ENCODE data around the gene CARD11.
A peak's percentile ranks its signal among the peaks of the same experiment; 100 is the strongest.

CARD11 gene

GRCh38 chr7:3043544-3044371 lies at the start of gene CARD11:
TSS of gene CARD11 (minus strand) at chr7:3043867. CDS start at chr7:2958506, 85,361 bp downstream.
- H3K36me3 ChIP-seq = no peaks in the 10 kb centered on the region
- no peaks in the 10 kb centered on the region for H4K20me1 ChIP-seq
- H3K4me1 ChIP-seq = peaks cover 42% of the 10 kb centered on the region
- no peak for TF ChIP-seq Cebpa-rat (IDR thresholded peaks at IDR 0.05)
- peak within 1 kb of the TSS; percentile 71 for H3K27ac ChIP-seq
- peak within 1 kb of the TSS; percentile 96 for H3K4me2 ChIP-seq
- H3K4me3 ChIP-seq = peak within 1 kb of the TSS; percentile 67
- H3K27me3 ChIP-seq = no peaks in the 10 kb centered on the region
- peaks cover 27% of the 10 kb centered on the region for H3K9me3 ChIP-seq
- peak within 1 kb of the TSS; percentile 73 for H3K9ac ChIP-seq

GRCh38 chr7:3092468-3092867 lies 48.8 kb upstream of the CARD11 start:
- no peak for TF ChIP-seq Cebpa-rat (IDR thresholded peaks at IDR 0.05)
- no peaks in the 10 kb centered on the region for H4K20me1 ChIP-seq
- H3K4me3 ChIP-seq = no peak overlapping the region
- no peaks in the 10 kb centered on the region for H3K27me3 ChIP-seq
- peak overlapping the region; percentile 81 for H3K27ac ChIP-seq
- no peak overlapping the region for H3K9ac ChIP-seq
- peaks cover 12% of the 10 kb centered on the region for H3K9me3 ChIP-seq
- H3K4me1 ChIP-seq = peaks cover 93% of the 10 kb centered on the region
- H3K4me2 ChIP-seq = peak overlapping the region; percentile 90
- H3K36me3 ChIP-seq = peaks cover 4% of the 10 kb centered on the region; the same call in 1 of the 2 replicates

GRCh38 chr7:3091631-3092030 lies 48.0 kb upstream of the CARD11 start:
- Histone ChIP-seq H3K27ac (peak overlapping the region; percentile 81), H4K20me1 (no peaks in the 10 kb centered on the region), H3K27me3 (no peaks in the 10 kb centered on the region), H3K9me3 (peaks cover 4% of the 10 kb centered on the region; the same call in 1 of the 2 replicates), H3K4me1 (peaks cover 98% of the 10 kb centered on the region), H3K4me3 (0 out of 2 replicates have a peak overlapping the region, but pooled peaks have one; percentile 16), H3K4me2 (peak overlapping the region; percentile 90), H3K9ac (peak overlapping the region; percentile 67), H3K36me3 (peaks cover under 1% of the 10 kb centered on the region; the same call in 1 of the 2 replicates)
- no peak for TF ChIP-seq Cebpa-rat (IDR thresholded peaks at IDR 0.05)

- peak overlapping the region; percentile 81; the same call in 1 of the 2 replicates for H3K27ac ChIP-seq
- no peak for TF ChIP-seq Cebpa-rat (IDR thresholded peaks at IDR 0.05)
- no peaks in the 10 kb centered on the region for H3K36me3 ChIP-seq
- H3K9me3 ChIP-seq = peaks cover 3% of the 10 kb centered on the region
- no peaks in the 10 kb centered on the region for H3K27me3 ChIP-seq
- H3K4me1 ChIP-seq = peaks cover 86% of the 10 kb centered on the region
- H3K4me3 ChIP-seq = no peak overlapping the region
- H3K4me2 ChIP-seq = peak overlapping the region; percentile 90
- H3K9ac ChIP-seq = no peak overlapping the region
- H4K20me1 ChIP-seq = no peaks in the 10 kb centered on the region
Measured at GRCh38 chr7:3089493-3089892, 45.8 kb upstream of the CARD11 start.

- Histone ChIP-seq H3K4me2 (peak overlapping the region; percentile 90), H3K4me1 (peaks cover 86% of the 10 kb centered on the region), H3K27me3 (no peaks in the 10 kb centered on the region), H3K9ac (peak overlapping the region; percentile 21), H3K27ac (peak overlapping the region; percentile 57), H3K36me3 (no peaks in the 10 kb centered on the region), H3K9me3 (peaks cover 20% of the 10 kb centered on the region), H3K4me3 (no peak overlapping the region), H4K20me1 (no peaks in the 10 kb centered on the region)
- TF ChIP-seq Cebpa-rat (IDR thresholded peaks at IDR 0.05) = no peak
Measured at GRCh38 chr7:3087243-3087755, 43.6 kb upstream of the CARD11 start.

- peak overlapping the region; percentile 63 for H3K4me2 ChIP-seq
- no peaks in the 10 kb centered on the region for H4K20me1 ChIP-seq
- H3K9me3 ChIP-seq = peaks cover 40% of the 10 kb centered on the region
- TF ChIP-seq Cebpa-rat (IDR thresholded peaks at IDR 0.05) = no peak
- H3K27me3 ChIP-seq = no peaks in the 10 kb centered on the region
- H3K9ac ChIP-seq = no peak overlapping the region
- H3K27ac ChIP-seq = peak overlapping the region; percentile 56
- 0 out of 2 replicates have a peak overlapping the region, but pooled peaks have one; percentile 9 for H3K4me3 ChIP-seq
- H3K36me3 ChIP-seq = no peaks in the 10 kb centered on the region
- peaks cover 85% of the 10 kb centered on the region for H3K4me1 ChIP-seq
Measured at GRCh38 chr7:3083350-3083749, 39.7 kb upstream of the CARD11 start.

GRCh38 chr7:3082831-3083230 lies 39.2 kb upstream of the CARD11 start:
- no peaks in the 10 kb centered on the region for H4K20me1 ChIP-seq
- H3K36me3 ChIP-seq = no peaks in the 10 kb centered on the region
- TF ChIP-seq Cebpa-rat (IDR thresholded peaks at IDR 0.05) = no peak
- H3K4me2 ChIP-seq = peak overlapping the region; percentile 63
- H3K4me1 ChIP-seq = peaks cover 85% of the 10 kb centered on the region
- H3K9me3 ChIP-seq = peaks cover 40% of the 10 kb centered on the region
- 0 out of 2 replicates have a peak overlapping the region, but pooled peaks have one; percentile 9 for H3K4me3 ChIP-seq
- H3K9ac ChIP-seq = no peak overlapping the region
- H3K27me3 ChIP-seq = no peaks in the 10 kb centered on the region
- peak overlapping the region; percentile 56 for H3K27ac ChIP-seq

GRCh38 chr7:3082386-3082785 lies 38.7 kb upstream of the CARD11 start:
- Histone ChIP-seq H3K9me3 (peaks cover 43% of the 10 kb centered on the region), H3K27ac (peak overlapping the region; percentile 56), H3K27me3 (no peaks in the 10 kb centered on the region), H3K4me3 (no peak overlapping the region), H3K4me2 (peak overlapping the region; percentile 63), H4K20me1 (no peaks in the 10 kb centered on the region), H3K9ac (no peak overlapping the region), H3K36me3 (no peaks in the 10 kb centered on the region), H3K4me1 (peaks cover 85% of the 10 kb centered on the region)
- TF ChIP-seq Cebpa-rat (IDR thresholded peaks at IDR 0.05) = peak; percentile 95

GRCh38 chr7:3080106-3080505 lies 36.4 kb upstream of the CARD11 start:
- TF ChIP-seq Cebpa-rat (IDR thresholded peaks at IDR 0.05) = no peak
- H3K4me1 ChIP-seq = peaks cover 74% of the 10 kb centered on the region
- no peak overlapping the region for H3K27ac ChIP-seq
- no peak overlapping the region for H3K4me2 ChIP-seq
- no peak overlapping the region for H3K4me3 ChIP-seq
- H4K20me1 ChIP-seq = no peaks in the 10 kb centered on the region
- no peaks in the 10 kb centered on the region for H3K36me3 ChIP-seq
- H3K27me3 ChIP-seq = no peaks in the 10 kb centered on the region
- peaks cover 66% of the 10 kb centered on the region for H3K9me3 ChIP-seq
- no peak overlapping the region for H3K9ac ChIP-seq

- Histone ChIP-seq H3K36me3 (no peaks in the 10 kb centered on the region), H4K20me1 (no peaks in the 10 kb centered on the region), H3K4me3 (no peak overlapping the region), H3K4me2 (peak overlapping the region; percentile 62), H3K27ac (peak overlapping the region; percentile 44; the same call in 1 of the 2 replicates), H3K9me3 (peaks cover 55% of the 10 kb centered on the region), H3K9ac (peak overlapping the region; percentile 11; the same call in 1 of the 2 replicates), H3K4me1 (peaks cover 63% of the 10 kb centered on the region), H3K27me3 (no peaks in the 10 kb centered on the region)
- no peak for TF ChIP-seq Cebpa-rat (IDR thresholded peaks at IDR 0.05)
Measured at GRCh38 chr7:3078514-3078913, 34.8 kb upstream of the CARD11 start.
